ENCODE data around the gene LRRC49.

GRCh38 chr15:71088683-71089082 lies 196.1 kb downstream of the LRRC49 start:
- TF ChIP-seq MAX (IDR thresholded peaks at IDR 0.05) (no peak), EGR1 (IDR thresholded peaks at IDR 0.05; ENCODE audit: low read depth) (no peak)
